GM12891 (cell line): Measurements from ENCODE around the gene GPR183.

ENCODE experiments used
- POLR2A ChIP-seq: IDR thresholded peaks from 2 replicates; pipeline ENCODE4 v1.6.1; 2011; ENCODE audit warnings: low read depth, low read length, control low read depth
- POLR2AphosphoS5 ChIP-seq: IDR thresholded peaks from 2 replicates; pipeline ENCODE4 v1.6.1; 2011; ENCODE audit warnings: low read depth, low read length, control low read depth
- POU2F2 ChIP-seq: IDR thresholded peaks from 2 replicates; pipeline ENCODE4 v1.6.1; 2011; ENCODE audit warnings: low read depth, mild to moderate bottlenecking, control low read depth, low read length, moderate library complexity

DNA sequence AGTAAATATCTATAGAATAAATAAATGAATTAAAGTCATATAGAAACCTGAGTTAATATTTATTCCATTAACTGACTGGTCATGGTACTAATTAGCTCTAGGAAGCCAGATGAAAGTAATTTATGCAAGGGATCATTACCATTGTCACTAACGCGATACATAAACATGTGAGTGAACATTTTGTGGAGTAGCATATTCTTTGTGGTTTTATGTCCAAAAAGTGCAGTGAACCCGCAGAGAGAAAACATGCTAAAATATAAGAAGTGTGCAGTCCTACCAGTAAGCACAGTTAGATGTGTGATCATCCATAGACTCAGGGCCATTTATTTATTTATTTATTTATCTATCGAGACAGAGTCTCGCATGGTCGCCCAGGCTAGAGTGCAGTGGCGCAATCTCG, 1.6 kb downstream of the GPR183 start:
- no peak for TF ChIP-seq POU2F2
- 0 out of 2 replicates have a peak, but pooled peaks have one; percentile 12 for TF ChIP-seq POLR2AphosphoS5
- no peak for TF ChIP-seq POLR2A
